Endodermal cell (in vitro differentiated cells): ENCODE results near the gene CYP27B1. TPM values are rescaled to one million over a fixed set of nuclear protein-coding genes. Genes with fewer than 3 reads are reported as not detected.

Experiments used
- DNase-seq: peaks from one replicate; pipeline ENCODE4 v3.0.0-alpha.2; 2017
- H3K27ac ChIP-seq: 2 replicates; pipeline ENCODE4 v1.5.1; 2013; ENCODE audit warnings: mild to moderate bottlenecking, low read depth, low read length, moderate library complexity
- H3K27me3 ChIP-seq: 2 replicates; pipeline ENCODE4 v1.6.1; 2013; ENCODE audit warnings: mild to moderate bottlenecking, low read length, moderate library complexity; ENCODE audit not compliant: insufficient read depth, control insufficient read depth, poor library complexity, severe bottlenecking
- H3K36me3 ChIP-seq: 2 replicates; pipeline ENCODE4 v1.7.0; 2013; ENCODE audit warnings: mild to moderate bottlenecking, low read length, moderate library complexity; ENCODE audit not compliant: control insufficient read depth, insufficient read depth
- H3K4me1 ChIP-seq: one replicate; pipeline ENCODE4 v1.7.0; 2013; ENCODE audit warnings: low read length; ENCODE audit not compliant: control insufficient read depth, insufficient read depth
- H3K4me3 ChIP-seq: 2 replicates; pipeline ENCODE4 v1.5.1; 2013; ENCODE audit warnings: mild to moderate bottlenecking, low read length, moderate library complexity
- H3K9ac ChIP-seq: 2 replicates; pipeline ENCODE4 v1.6.1; 2013; ENCODE audit warnings: mild to moderate bottlenecking, low read length, moderate library complexity; ENCODE audit not compliant: poor library complexity, severe bottlenecking; ENCODE audit errors: extremely low read depth
- H3K9me3 ChIP-seq: 2 replicates; pipeline ENCODE4 v1.6.1; 2013; ENCODE audit warnings: mild to moderate bottlenecking, low read length, moderate library complexity; ENCODE audit not compliant: control insufficient read depth
- H3K27ac Mint-ChIP-seq: 2 replicates; pipeline ENCODE4 v1.8.0; 2020; ENCODE audit warnings: mixed read lengths
- H3K27me3 Mint-ChIP-seq: 2 replicates; pipeline ENCODE4 v1.8.0; 2021; ENCODE audit warnings: mild to moderate bottlenecking, mixed read lengths; ENCODE audit not compliant: insufficient read depth
- H3K36me3 Mint-ChIP-seq: 2 replicates; pipeline ENCODE4 v1.8.0; 2020; ENCODE audit warnings: low read depth, mixed read lengths
- H3K4me1 Mint-ChIP-seq: 2 replicates; pipeline ENCODE4 v1.8.0; 2020; ENCODE audit warnings: mixed read lengths
- H3K4me3 Mint-ChIP-seq: 2 replicates; pipeline ENCODE4 v1.8.0; 2020; ENCODE audit warnings: mild to moderate bottlenecking, moderate library complexity, mixed read lengths
- H3K9me3 Mint-ChIP-seq: 2 replicates; pipeline ENCODE4 v1.8.0; 2020; ENCODE audit warnings: mild to moderate bottlenecking, mixed read lengths
- whole genome bisulfite sequencing, 2 experiments: methylation state at CpG; one replicate each; pipeline versions ENCODE4 v1.1.5 to v1.1.7; 2013; ENCODE audit warnings: missing lambda C conversion rate in 2 of 2, mixed read lengths in 1 of 2; ENCODE audit not compliant: insufficient coverage in 1 of 2, insufficient read length in 1 of 2; 5-methylcytosine and 5-hydroxymethylcytosine counted together
- total RNA-seq, 2 donors: library from RNA; stranded (reverse); fragmentation: NEBNext Ultra II Directional in 1 of 2; extraction: Animal tissue kit (Norgen Biotek cat#: 25700) in 1 of 2; gene quantifications; 2 replicates in 1 of 2; 3 replicates in 1 of 2; pipeline ENCODE4 v1.2.1, GENCODE V29; 2021
- TF ChIP-seq, protein P1 (sequence below): fragments of 200-600 bp; sonication (generic); conservative IDR thresholded peaks from 2 replicates; pipeline ENCODE4 v1.5.0; 2021; ENCODE audit warnings: antibody characterized with exemption, mild to moderate bottlenecking

The CYP27B1 gene
- total RNA-seq, 2 donors from 2014 or later = 2.4 to 3.1 TPM

DNA sequence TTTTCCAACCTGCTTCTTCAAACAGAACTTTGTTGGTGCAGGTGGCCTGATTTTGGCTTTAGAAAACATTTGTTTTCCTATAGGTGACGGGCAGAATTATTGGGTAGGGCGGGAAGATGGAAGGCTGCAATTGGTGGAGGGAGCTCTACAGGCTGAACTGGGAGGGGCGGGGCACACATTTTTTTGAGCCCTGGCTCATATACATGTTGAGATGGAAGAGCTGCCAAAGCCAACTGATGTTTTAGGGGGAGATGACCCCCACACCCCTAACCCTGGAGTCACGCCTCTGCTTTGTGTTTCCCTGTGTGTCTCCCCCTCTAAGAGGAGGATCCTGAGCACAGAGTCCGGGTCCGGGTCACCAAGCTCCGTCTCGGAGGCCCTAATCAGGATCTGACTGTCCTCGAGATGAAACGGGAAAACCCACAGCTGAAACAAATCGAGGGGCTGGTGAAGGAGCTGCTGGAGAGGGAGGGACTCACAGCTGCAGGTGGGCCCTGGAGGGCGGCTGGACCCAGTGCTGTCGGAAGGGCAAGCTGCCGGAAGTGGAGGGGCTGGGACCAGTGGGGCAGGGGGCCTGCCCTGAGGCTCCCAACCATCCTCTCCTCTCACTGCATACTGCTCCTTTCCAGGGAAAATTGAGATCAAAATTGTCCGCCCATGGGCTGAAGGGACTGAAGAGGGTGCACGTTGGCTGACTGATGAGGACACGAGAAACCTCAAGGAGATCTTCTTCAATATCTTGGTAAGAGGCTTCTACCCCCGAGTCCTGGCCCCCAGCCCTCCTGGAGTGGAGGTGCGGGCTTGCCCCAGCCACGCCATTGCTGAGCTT lies 46.9 kb downstream of the CYP27B1 start:
- Histone ChIP-seq H3K27me3 (peaks cover 24% of the 10 kb centered on the region), H3K9me3 (no peaks in the 10 kb centered on the region), H3K9ac (no peak overlapping the region), H3K36me3 (peaks cover 27% of the 10 kb centered on the region), H3K4me1 (no peaks in the 10 kb centered on the region), H3K4me3 (no peak overlapping the region), H3K27ac (no peak overlapping the region)
- Mint-ChIP-seq H3K27ac (no peak overlapping the region), H3K9me3 (no peaks in the 10 kb centered on the region), H3K4me3 (no peak overlapping the region), H3K4me1 (no peaks in the 10 kb centered on the region), H3K27me3 (peaks cover 24% of the 10 kb centered on the region), H3K36me3 (peaks cover 49% of the 10 kb centered on the region)
- no peak for DNase-seq
- 92 to 97% methylated on average over 10 to 19 of the region's 20 CpGs for WGBS, 2 experiments
- TF ChIP-seq, protein P1, sequence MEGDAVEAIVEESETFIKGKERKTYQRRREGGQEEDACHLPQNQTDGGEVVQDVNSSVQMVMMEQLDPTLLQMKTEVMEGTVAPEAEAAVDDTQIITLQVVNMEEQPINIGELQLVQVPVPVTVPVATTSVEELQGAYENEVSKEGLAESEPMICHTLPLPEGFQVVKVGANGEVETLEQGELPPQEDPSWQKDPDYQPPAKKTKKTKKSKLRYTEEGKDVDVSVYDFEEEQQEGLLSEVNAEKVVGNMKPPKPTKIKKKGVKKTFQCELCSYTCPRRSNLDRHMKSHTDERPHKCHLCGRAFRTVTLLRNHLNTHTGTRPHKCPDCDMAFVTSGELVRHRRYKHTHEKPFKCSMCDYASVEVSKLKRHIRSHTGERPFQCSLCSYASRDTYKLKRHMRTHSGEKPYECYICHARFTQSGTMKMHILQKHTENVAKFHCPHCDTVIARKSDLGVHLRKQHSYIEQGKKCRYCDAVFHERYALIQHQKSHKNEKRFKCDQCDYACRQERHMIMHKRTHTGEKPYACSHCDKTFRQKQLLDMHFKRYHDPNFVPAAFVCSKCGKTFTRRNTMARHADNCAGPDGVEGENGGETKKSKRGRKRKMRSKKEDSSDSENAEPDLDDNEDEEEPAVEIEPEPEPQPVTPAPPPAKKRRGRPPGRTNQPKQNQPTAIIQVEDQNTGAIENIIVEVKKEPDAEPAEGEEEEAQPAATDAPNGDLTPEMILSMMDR = no peak

DNA sequence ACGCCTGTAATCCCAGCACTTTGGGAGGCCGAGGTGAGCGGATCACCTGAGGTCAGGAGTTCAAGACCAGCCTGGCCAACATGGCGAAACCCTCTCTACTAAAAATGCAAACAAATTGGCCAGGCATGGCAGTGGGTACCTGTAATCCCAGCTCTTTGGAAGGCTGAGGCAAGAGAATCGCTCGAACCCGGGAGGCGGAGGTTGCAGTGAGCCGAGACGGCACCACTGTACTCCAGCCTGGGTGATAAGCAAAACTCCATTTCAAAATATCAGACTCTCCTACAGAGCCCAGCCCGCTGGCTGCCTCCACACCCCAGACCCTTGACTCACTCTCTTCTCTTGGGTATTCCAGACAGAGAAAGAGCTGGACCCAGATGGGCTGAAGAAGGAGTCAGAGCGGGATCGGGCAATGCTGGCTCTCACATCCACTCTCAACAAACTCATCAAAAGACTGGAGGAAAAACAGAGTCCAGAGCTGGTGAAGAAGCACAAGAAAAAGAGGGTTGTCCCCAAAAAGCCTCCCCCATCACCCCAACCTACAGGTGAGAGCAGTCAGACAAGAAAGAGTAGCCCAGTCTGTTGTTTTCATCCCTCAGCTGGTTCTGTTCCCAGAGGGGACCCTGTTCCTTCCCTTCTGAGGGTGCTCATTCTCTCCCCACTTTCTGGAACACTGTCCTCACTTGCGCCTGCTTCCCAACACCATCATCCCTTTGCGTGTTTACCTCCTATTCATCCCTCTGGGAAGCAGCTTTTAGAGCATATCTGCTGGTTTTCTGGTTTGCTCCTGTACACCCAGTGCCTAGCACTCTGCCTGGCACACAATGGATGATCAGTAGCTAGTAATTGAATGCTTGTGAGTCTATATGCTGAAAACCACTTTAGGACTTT lies 48.0 kb downstream of the CYP27B1 start:
- no peaks in the 10 kb centered on the region for H3K4me1 ChIP-seq
- peaks cover 13% of the 10 kb centered on the region for H3K27me3 Mint-ChIP-seq
- DNase-seq = no peak
- no peak overlapping the region for H3K4me3 ChIP-seq
- peaks cover 13% of the 10 kb centered on the region for H3K27me3 ChIP-seq
- H3K9me3 ChIP-seq = no peaks in the 10 kb centered on the region
- no peak overlapping the region for H3K27ac Mint-ChIP-seq
- whole genome bisulfite sequencing, 2 experiments = 95 to 96% methylated on average over 11 to 15 of the region's 15 CpGs
- no peaks in the 10 kb centered on the region for H3K4me1 Mint-ChIP-seq
- H3K36me3 ChIP-seq = peaks cover 27% of the 10 kb centered on the region
- H3K9ac ChIP-seq = no peak overlapping the region
- H3K36me3 Mint-ChIP-seq = peaks cover 49% of the 10 kb centered on the region
- TF ChIP-seq, protein P1 = no peak
- no peaks in the 10 kb centered on the region for H3K9me3 Mint-ChIP-seq
- H3K27ac ChIP-seq = no peak overlapping the region
- H3K4me3 Mint-ChIP-seq = no peak overlapping the region

DNA sequence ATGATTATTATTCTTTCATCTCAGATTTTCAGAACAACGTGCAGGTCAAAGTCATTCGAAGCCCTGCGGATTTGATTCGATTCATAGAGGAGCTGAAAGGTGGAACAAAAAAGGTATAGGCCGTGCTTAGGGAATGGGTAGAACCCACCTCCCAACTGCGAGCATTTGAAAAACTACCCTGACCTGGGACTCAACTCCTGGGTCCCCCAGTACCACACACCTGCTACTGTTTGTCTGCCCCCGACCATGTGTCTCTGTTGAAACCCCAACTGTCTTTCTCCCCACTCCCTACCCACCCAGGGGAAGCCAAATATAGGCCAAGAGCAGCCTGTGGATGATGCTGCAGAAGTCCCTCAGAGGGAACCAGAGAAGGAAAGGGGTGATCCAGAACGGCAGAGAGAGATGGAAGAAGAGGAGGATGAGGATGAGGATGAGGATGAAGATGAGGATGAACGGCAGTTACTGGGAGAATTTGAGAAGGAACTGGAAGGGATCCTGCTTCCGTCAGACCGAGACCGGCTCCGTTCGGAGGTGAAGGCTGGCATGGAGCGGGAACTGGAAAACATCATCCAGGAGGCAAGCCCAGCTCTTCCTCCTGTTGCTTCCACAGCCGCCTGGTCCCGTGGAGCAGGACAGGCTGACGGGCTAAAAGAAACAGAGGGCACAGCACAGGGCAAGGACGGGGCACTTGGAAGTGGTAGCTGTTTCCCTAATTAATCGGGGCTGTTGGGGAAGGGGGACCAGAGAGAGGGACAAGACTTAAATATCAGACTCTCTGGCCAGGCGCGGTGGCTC lies 48.8 kb downstream of the CYP27B1 start:
- no peak overlapping the region for H3K27ac Mint-ChIP-seq
- peaks cover 52% of the 10 kb centered on the region for H3K36me3 Mint-ChIP-seq
- Histone ChIP-seq H3K9me3 (no peaks in the 10 kb centered on the region), H3K4me1 (no peaks in the 10 kb centered on the region), H3K36me3 (peaks cover 27% of the 10 kb centered on the region), H3K4me3 (no peak overlapping the region), H3K27ac (no peak overlapping the region), H3K27me3 (peaks cover 5% of the 10 kb centered on the region), H3K9ac (no peak overlapping the region)
- no peaks in the 10 kb centered on the region for H3K9me3 Mint-ChIP-seq
- no peaks in the 10 kb centered on the region for H3K4me1 Mint-ChIP-seq
- 94 to 97% methylated on average over 19 to 22 of the region's 22 CpGs for WGBS, 2 experiments
- DNase-seq = no peak
- H3K4me3 Mint-ChIP-seq = no peak overlapping the region
- TF ChIP-seq, protein P1 = no peak
- peaks cover 5% of the 10 kb centered on the region for H3K27me3 Mint-ChIP-seq
